Sigmoid colon (tissue), 7 donors: Measurements from ENCODE around the gene PRRT4. TPM values are rescaled to one million over a fixed set of nuclear protein-coding genes. Genes with fewer than 3 reads are reported as not detected.

Experiments
- DNase-seq: peaks from one replicate; pipeline ENCODE4 v3.0.0-alpha.2; 2019
- H3K27ac ChIP-seq, 4 donors: fragments of 200-600 bp; sonication (generic); one replicate each; pipeline ENCODE4 v1.5.1; 2016 to 2019; ENCODE audit warnings: mild to moderate bottlenecking in 1 of 4
- H3K27me3 ChIP-seq, 3 donors: fragments of 200-600 bp; sonication (generic); one replicate each; pipeline ENCODE4 v1.5.1; 2019; ENCODE audit warnings: mild to moderate bottlenecking in 1 of 3
- H3K36me3 ChIP-seq, 4 donors: fragments of 200-600 bp; sonication (generic); one replicate each; pipeline ENCODE4 v1.5.1; 2016 to 2019
- H3K4me1 ChIP-seq, 4 donors: fragments of 200-600 bp; sonication (generic); one replicate each; pipeline ENCODE4 v1.5.1; 2017 to 2019
- H3K4me3 ChIP-seq, 4 donors: fragments of 200-600 bp; sonication (generic); one replicate each; pipeline ENCODE4 v1.5.1; 2017 to 2019; ENCODE audit warnings: mild to moderate bottlenecking in 2 of 4, moderate library complexity in 1 of 4
- H3K9me3 ChIP-seq, 4 donors: fragments of 200-600 bp in 3 of 4; sonication (generic) in 3 of 4; one replicate each; pipeline versions ENCODE4 v1.5.1 to v1.6.1; 2013 to 2019
- CTCF ChIP-seq, 4 experiments: fragments of 450-650 bp in 3 of 4; fragments of 200-600 bp in 1 of 4; IDR thresholded peaks; one replicate each; pipeline ENCODE4 v1.5.1; 2016 to 2019; ENCODE audit warnings: antibody characterized with exemption in 4 of 4, mild to moderate bottlenecking in 3 of 4, moderate library complexity in 2 of 4
- EP300 ChIP-seq, 4 donors: sonication (generic); formaldehyde crosslinking; IDR thresholded peaks; one replicate each; pipeline ENCODE4 v1.6.1; 2017; ENCODE audit warnings: antibody characterized with exemption in 4 of 4
- POLR2A ChIP-seq, 2 donors: fragments of 450-650 bp; IDR thresholded peaks; one replicate each; pipeline ENCODE4 v1.6.1; 2016; ENCODE audit warnings: antibody characterized with exemption in 2 of 2, mild to moderate bottlenecking in 2 of 2, moderate library complexity in 2 of 2
- POLR2AphosphoS5 ChIP-seq, 4 donors: sonication (generic); formaldehyde crosslinking; IDR thresholded peaks; one replicate each; pipeline ENCODE4 v1.6.1; 2017; ENCODE audit warnings: antibody characterized with exemption in 4 of 4
- WGBS, 2 donors: extraction: QIAGEN DNeasy Blood & Tissue Kit; methylation state at CpG; one replicate each; pipeline ENCODE4 v1.1.7; 2013; 5-methylcytosine and 5-hydroxymethylcytosine counted together
- intact Hi-C: fragments of 100-400 bp; cut with DNase I; formaldehyde crosslinking; loops from one replicate; pipeline ENCODE4 v1.15.1; 2023
- polyA plus RNA-seq, 3 donors: library from polyadenylated mRNA; stranded (reverse); fragments of 200-250 nt; gene quantifications; one replicate each; pipeline ENCODE4 v1.2.3, GENCODE V29; 2013
- total RNA-seq, 4 donors: library from RNA; depleted of rRNA; stranded (reverse); fragments of >200 nt; gene quantifications; one replicate each; pipeline ENCODE4 v1.1.0, GENCODE V29; 2016
- donor health status: healthy with polysubstance abuse.
- donor health status: Bipolar disorder and iron deficiency.
- donor health status: healthy.

PRRT4 gene
- total and polyA plus RNA-seq, 7 donors, result 0.27 to 1.1 (median 0.83) TPM; not detected in 2

- 57 to 62% methylated on average over 3 of the region's 3 CpGs for WGBS, 2 donors
- no peak for DNase-seq
- no peak for TF ChIP-seq POLR2AphosphoS5 (IDR thresholded peaks at IDR 0.05)
- TF ChIP-seq CTCF (IDR thresholded peaks at IDR 0.05), result no peak
- TF ChIP-seq POLR2A (IDR thresholded peaks at IDR 0.05), result no peak
- TF ChIP-seq EP300 (IDR thresholded peaks at IDR 0.05), result no peak
- no peak overlapping the region for H3K4me3 ChIP-seq
- H3K36me3 ChIP-seq, result peaks cover 21 to 99% (median 54%) of the 10 kb centered on the region in 4 donors
- intact Hi-C loops, result no loop called here
- H3K4me1 ChIP-seq, result no peaks in the 10 kb centered on the region
- H3K27me3 ChIP-seq, result no peaks in the 10 kb centered on the region
- H3K27ac ChIP-seq, result no peak overlapping the region
- H3K9me3 ChIP-seq, result no peaks in the 10 kb centered on the region
Measured at GRCh38 chr7:128322040-128322643, 39.3 kb downstream of the PRRT4 start.

GRCh38 chr7:128321044-128321422, 40.5 kb downstream of the PRRT4 start:
- Histone ChIP-seq H3K9me3 (no peaks in the 10 kb centered on the region), H3K27ac (no peak overlapping the region), H3K4me1 (no peaks in the 10 kb centered on the region), H3K36me3 (peaks cover 21 to 100% (median 65%) of the 10 kb centered on the region in 4 donors), H3K4me3 (no peak overlapping the region), H3K27me3 (no peaks in the 10 kb centered on the region)
- intact Hi-C loops, result no loop called here
- no peak for DNase-seq
- 85 to 87% methylated on average over 5 of the region's 5 CpGs for WGBS, 2 donors
- TF ChIP-seq POLR2A (IDR thresholded peaks at IDR 0.05), result no peak
- no peak for TF ChIP-seq EP300 (IDR thresholded peaks at IDR 0.05)
- TF ChIP-seq CTCF (IDR thresholded peaks at IDR 0.05), result no peak
- no peak for TF ChIP-seq POLR2AphosphoS5 (IDR thresholded peaks at IDR 0.05)

- no peak for DNase-seq
- Histone ChIP-seq H3K4me1 (no peaks in the 10 kb centered on the region), H3K27me3 (no peaks in the 10 kb centered on the region), H3K27ac (no peak overlapping the region), H3K9me3 (no peaks in the 10 kb centered on the region), H3K36me3 (peaks cover 31 to 100% (median 66%) of the 10 kb centered on the region in 4 donors), H3K4me3 (no peak overlapping the region)
- intact Hi-C loops, result no loop called here
- TF ChIP-seq POLR2A (IDR thresholded peaks at IDR 0.05), result no peak
- 73 to 90% methylated on average over 5 of the region's 5 CpGs for WGBS, 2 donors
Measured at GRCh38 chr7:128318691-128319090, 42.8 kb downstream of the PRRT4 start.

GRCh38 chr7:128311013-128311412, 50.5 kb downstream of the PRRT4 start:
- 98 to 99% methylated on average over 3 of the region's 3 CpGs for WGBS, 2 donors
- DNase-seq, result no peak
- peaks cover 38 to 99% (median 54%) of the 10 kb centered on the region in 4 donors for H3K36me3 ChIP-seq

GRCh38 chr7:128310499-128310898, 51.0 kb downstream of the PRRT4 start:
- Histone ChIP-seq H3K36me3 (peaks cover 34 to 99% (median 51%) of the 10 kb centered on the region in 4 donors), H3K9me3 (no peaks in the 10 kb centered on the region), H3K27me3 (no peaks in the 10 kb centered on the region), H3K27ac (no peak overlapping the region), H3K4me3 (no peak overlapping the region), H3K4me1 (no peaks in the 10 kb centered on the region)
- TF ChIP-seq EP300 (IDR thresholded peaks at IDR 0.05) (no peak), POLR2A (IDR thresholded peaks at IDR 0.05) (no peak), CTCF (IDR thresholded peaks at IDR 0.05) (no peak), POLR2AphosphoS5 (IDR thresholded peaks at IDR 0.05) (no peak)
- 69 to 77% methylated on average over 5 of the region's 5 CpGs for WGBS, 2 donors
- DNase-seq, result no peak
- intact Hi-C loops, result no loop called here

More at GRCh38 chr7:128311013-128311412, 50.5 kb downstream of the PRRT4 start:
- Histone ChIP-seq H3K27ac (no peak overlapping the region), H3K4me1 (no peaks in the 10 kb centered on the region), H3K9me3 (no peaks in the 10 kb centered on the region), H3K27me3 (no peaks in the 10 kb centered on the region), H3K4me3 (no peak overlapping the region)
- intact Hi-C loops, result no loop called here
- no peak for TF ChIP-seq EP300 (IDR thresholded peaks at IDR 0.05)

GRCh38 chr7:128309976-128310375, 51.5 kb downstream of the PRRT4 start:
- intact Hi-C loops, result no loop called here

More at GRCh38 chr7:128309976-128310375, 51.5 kb downstream of the PRRT4 start:
- Histone ChIP-seq H3K4me1 (no peaks in the 10 kb centered on the region), H3K4me3 (no peak overlapping the region), H3K27me3 (no peaks in the 10 kb centered on the region), H3K36me3 (peaks cover 29 to 98% (median 48%) of the 10 kb centered on the region in 4 donors), H3K27ac (no peak overlapping the region), H3K9me3 (no peaks in the 10 kb centered on the region)
- 95 to 97% methylated on average over 5 of the region's 5 CpGs for WGBS, 2 donors
- DNase-seq, result no peak
- TF ChIP-seq EP300 (IDR thresholded peaks at IDR 0.05), result no peak
- TF ChIP-seq POLR2A (IDR thresholded peaks at IDR 0.05), result no peak
- TF ChIP-seq CTCF (IDR thresholded peaks at IDR 0.05), result no peak
- TF ChIP-seq POLR2AphosphoS5 (IDR thresholded peaks at IDR 0.05), result no peak
